Transverse colon (tissue), 4 donors: ENCODE measurements around the gene TMC6. TPM values are rescaled to one million over a fixed set of nuclear protein-coding genes. Genes with fewer than 3 reads are reported as not detected.
A peak's percentile ranks its signal among the peaks of the same experiment; 100 is the strongest.

Experiments
- DNase-seq: peaks from one replicate; pipeline ENCODE4 v3.0.0-alpha.2; 2019
- H3K27ac ChIP-seq, 4 donors: fragments of 200-600 bp; sonication (generic); 2 replicates each; pipeline ENCODE4 v1.5.1; 2016 to 2018; ENCODE audit warnings: inconsistent platforms in 4 of 4
- H3K27me3 ChIP-seq: fragments of 200-600 bp; sonication (generic); 2 replicates; pipeline ENCODE4 v1.5.1; 2017; ENCODE audit warnings: inconsistent platforms
- H3K36me3 ChIP-seq, 4 donors: fragments of 200-600 bp; sonication (generic); 2 replicates each; pipeline ENCODE4 v1.5.1; 2017 to 2019; ENCODE audit warnings: inconsistent platforms in 4 of 4
- H3K4me1 ChIP-seq, 4 donors: fragments of 200-600 bp; sonication (generic); 2 replicates each; pipeline ENCODE4 v1.5.1; 2017 to 2020; ENCODE audit warnings: inconsistent platforms in 4 of 4
- H3K4me3 ChIP-seq, 4 donors: fragments of 200-600 bp; sonication (generic); 1 replicate in 1 of 4; 2 replicates in 3 of 4; pipeline versions ENCODE4 v1.5.1 to v1.6.1; 2017 to 2019; ENCODE audit warnings: inconsistent platforms in 4 of 4
- H3K9me3 ChIP-seq, 2 donors: fragments of 200-600 bp; sonication (generic); 2 replicates each; pipeline ENCODE4 v1.5.1; 2017 to 2019; ENCODE audit warnings: inconsistent platforms in 2 of 2
- CTCF ChIP-seq, 5 experiments: fragments of 200-600 bp in 3 of 5; fragments of 450-650 bp in 2 of 5; sonication (generic) in 3 of 5; IDR thresholded peaks; 1 replicate in 2 of 5; 2 replicates in 3 of 5; pipeline ENCODE4 v1.5.1; 2016 to 2017; ENCODE audit warnings: antibody characterized with exemption in 5 of 5, inconsistent platforms in 3 of 5, mild to moderate bottlenecking in 2 of 5, moderate library complexity in 1 of 5
- EP300 ChIP-seq: sonication (generic); formaldehyde crosslinking; IDR thresholded peaks from one replicate; pipeline ENCODE4 v1.6.1; 2017; ENCODE audit warnings: antibody characterized with exemption, low read depth
- POLR2A ChIP-seq: fragments of 450-650 bp; IDR thresholded peaks from one replicate; pipeline ENCODE4 v1.6.1; 2016; ENCODE audit warnings: antibody characterized with exemption, mild to moderate bottlenecking, moderate library complexity
- POLR2AphosphoS5 ChIP-seq, 3 donors: sonication (generic); formaldehyde crosslinking; IDR thresholded peaks; one replicate each; pipeline ENCODE4 v1.6.1; 2016; ENCODE audit warnings: antibody characterized with exemption in 3 of 3
- WGBS, 2 donors: methylation state at CpG; one replicate each; pipeline ENCODE4 v1.1.5; 2018; ENCODE audit warnings: low coverage in 1 of 2; 5-methylcytosine and 5-hydroxymethylcytosine counted together
- in situ Hi-C, 4 donors: fragments of 200-750 bp; cut with MboI; loops; one replicate each; pipeline versions ENCODE4 v1.15.0 to v1.15.1; 2017; ENCODE audit warnings: low sequenced_read_pairs in 3 of 4, low pct_ligation_motif_present in 1 of 4, low pct_unique_long_range_greater_than_20kb in 1 of 4
- intact Hi-C: fragments of 100-400 bp; cut with DNase I; formaldehyde crosslinking; loops from one replicate; pipeline ENCODE4 v1.15.1; 2023; ENCODE audit warnings: low total_unique reads
- total RNA-seq, 4 donors: library from RNA; depleted of rRNA; stranded (reverse); fragments of >200 nt; gene quantifications; one replicate each; pipeline ENCODE4 v1.1.0, GENCODE V29; 2016

TMC6 gene
- total RNA-seq, 4 donors from 2014 or later: 39.7 to 181 (median 68.0) TPM

- Histone ChIP-seq H3K36me3 (no peaks in the 10 kb centered on the region), H3K27ac (no peak overlapping the region), H3K27me3 (no peaks in the 10 kb centered on the region), H3K4me1 (peaks cover 0 to 39% (median 21%) of the 10 kb centered on the region in 4 donors), H3K9me3 (no peaks in the 10 kb centered on the region), H3K4me3 (no peak overlapping the region)
- in situ Hi-C loops (no loop called here), intact Hi-C loops (no loop called here)
- peak in 3 of 5 experiments; percentile 12 to 23 (median 19) for TF ChIP-seq CTCF (IDR thresholded peaks at IDR 0.05)
- TF ChIP-seq POLR2AphosphoS5 (IDR thresholded peaks at IDR 0.05): no peak
- 61% methylated on average over 17 of the region's 26 CpGs; no CpG with 5 or more reads in 1 of the 2 donors for WGBS, 2 donors
- DNase-seq: peak; percentile 32
Observed at GRCh38 chr17:78137392-78138203, 9.0 kb upstream of the TMC6 start.

- intact Hi-C loops (no loop called here), in situ Hi-C loops (no loop called here)
Observed at GRCh38 chr17:78135858-78136500, 7.4 kb upstream of the TMC6 start.

GRCh38 chr17:78134899-78135385, 6.4 kb upstream of the TMC6 start:
- no peak for DNase-seq
- H3K27ac ChIP-seq: no peak overlapping the region
- H3K4me1 ChIP-seq: peaks cover 11 to 28% (median 19%) of the 10 kb centered on the region in 4 donors
- H3K9me3 ChIP-seq: no peaks in the 10 kb centered on the region
- H3K36me3 ChIP-seq: no peaks in the 10 kb centered on the region
- WGBS, 2 donors: 78% methylated on average over 7 of the region's 9 CpGs; no CpG with 5 or more reads in 1 of the 2 donors
- TF ChIP-seq CTCF (IDR thresholded peaks at IDR 0.05) (no peak), POLR2AphosphoS5 (IDR thresholded peaks at IDR 0.05) (no peak), EP300 (no peak)
- H3K4me3 ChIP-seq: no peak overlapping the region
- intact Hi-C loops: no loop called here
- peaks cover 16% of the 10 kb centered on the region for H3K27me3 ChIP-seq
- in situ Hi-C loops: no loop called here

More at GRCh38 chr17:78135858-78136500, 7.4 kb upstream of the TMC6 start:
- no peak for DNase-seq
- 92 to 96% methylated on average over 4 to 9 of the region's 9 CpGs for WGBS, 2 donors
- Histone ChIP-seq H3K36me3 (no peaks in the 10 kb centered on the region), H3K9me3 (no peaks in the 10 kb centered on the region), H3K4me1 (peaks cover 8 to 37% (median 25%) of the 10 kb centered on the region in 4 donors), H3K27me3 (peaks cover 12% of the 10 kb centered on the region), H3K27ac (no peak overlapping the region), H3K4me3 (no peak overlapping the region)
- TF ChIP-seq POLR2AphosphoS5 (IDR thresholded peaks at IDR 0.05) (no peak), CTCF (IDR thresholded peaks at IDR 0.05) (no peak), POLR2A (no peak)
